Activated T-helper 1 cell treated with anti-CD3 and anti-CD28 coated beads, Interleukin-2, amount 50 U/mL, for 16 hours (primary cell): ENCODE measurements around the gene MYO9B.
"Not testable (repeated sequence)": the region's sequence is repeated elsewhere in the genome, so short reads cannot be mapped to it uniquely, and the experiment has no call there.

Experiments
- DNase-seq, 2 donors: peaks; one replicate each; pipeline ENCODE4 v3.0.0-alpha.2; 2020; ENCODE audit warnings: low read depth in 1 of 2, low spot score in 1 of 2

Gene MYO9B

DNA sequence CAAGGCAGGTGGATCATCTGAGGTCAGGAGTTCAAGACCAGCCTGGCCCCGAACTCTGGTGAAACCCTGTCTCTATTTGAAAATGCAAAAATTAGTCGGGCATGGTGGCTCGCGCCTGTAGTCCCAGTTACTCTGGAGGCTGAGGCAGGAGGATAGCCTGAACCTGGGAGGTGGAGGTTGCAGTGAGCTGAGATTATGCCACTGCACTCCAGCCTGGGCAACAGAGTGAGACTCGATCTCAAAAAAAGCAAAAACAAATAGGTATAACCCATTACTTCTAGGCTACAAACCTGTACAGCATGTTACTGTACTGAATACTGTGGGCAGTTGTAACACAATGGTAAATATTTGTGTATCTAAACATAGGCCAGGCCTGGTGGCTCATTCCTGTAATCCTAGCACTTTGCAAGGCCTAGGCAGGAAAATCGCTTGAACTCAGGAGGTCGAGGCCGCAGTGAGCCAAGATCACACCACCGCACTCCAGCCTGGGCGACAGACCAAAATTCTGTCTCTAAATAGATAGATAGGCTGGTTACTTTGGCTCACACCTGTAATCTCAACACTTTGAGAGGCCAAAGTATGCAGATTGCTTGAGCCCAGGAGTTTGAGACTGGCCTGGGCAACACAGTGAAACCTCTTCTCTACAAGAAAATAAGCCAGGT lies 63.5 kb downstream of the MYO9B start:
- DNase-seq = no peak

DNA sequence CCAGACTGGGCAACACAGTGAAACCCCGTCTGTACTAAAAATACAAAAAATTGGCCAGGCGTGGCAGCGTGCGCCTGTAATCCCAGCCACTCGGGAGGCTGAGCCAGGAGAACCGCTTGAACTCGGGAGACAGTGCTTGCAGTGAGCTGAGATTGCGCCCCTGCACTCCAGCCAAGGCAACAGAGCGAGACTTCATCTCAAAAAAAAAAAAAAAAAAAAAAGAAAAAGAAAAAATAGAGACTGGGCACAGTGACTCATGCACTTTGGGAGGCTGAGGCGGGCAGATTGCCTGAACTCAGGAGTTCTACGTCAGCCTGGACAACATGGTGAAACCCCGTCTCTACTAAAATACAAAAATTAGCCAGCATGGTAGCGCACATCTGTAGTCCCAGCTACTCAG lies 69.2 kb downstream of the MYO9B start:
- DNase-seq = not testable (repeated sequence)

DNA sequence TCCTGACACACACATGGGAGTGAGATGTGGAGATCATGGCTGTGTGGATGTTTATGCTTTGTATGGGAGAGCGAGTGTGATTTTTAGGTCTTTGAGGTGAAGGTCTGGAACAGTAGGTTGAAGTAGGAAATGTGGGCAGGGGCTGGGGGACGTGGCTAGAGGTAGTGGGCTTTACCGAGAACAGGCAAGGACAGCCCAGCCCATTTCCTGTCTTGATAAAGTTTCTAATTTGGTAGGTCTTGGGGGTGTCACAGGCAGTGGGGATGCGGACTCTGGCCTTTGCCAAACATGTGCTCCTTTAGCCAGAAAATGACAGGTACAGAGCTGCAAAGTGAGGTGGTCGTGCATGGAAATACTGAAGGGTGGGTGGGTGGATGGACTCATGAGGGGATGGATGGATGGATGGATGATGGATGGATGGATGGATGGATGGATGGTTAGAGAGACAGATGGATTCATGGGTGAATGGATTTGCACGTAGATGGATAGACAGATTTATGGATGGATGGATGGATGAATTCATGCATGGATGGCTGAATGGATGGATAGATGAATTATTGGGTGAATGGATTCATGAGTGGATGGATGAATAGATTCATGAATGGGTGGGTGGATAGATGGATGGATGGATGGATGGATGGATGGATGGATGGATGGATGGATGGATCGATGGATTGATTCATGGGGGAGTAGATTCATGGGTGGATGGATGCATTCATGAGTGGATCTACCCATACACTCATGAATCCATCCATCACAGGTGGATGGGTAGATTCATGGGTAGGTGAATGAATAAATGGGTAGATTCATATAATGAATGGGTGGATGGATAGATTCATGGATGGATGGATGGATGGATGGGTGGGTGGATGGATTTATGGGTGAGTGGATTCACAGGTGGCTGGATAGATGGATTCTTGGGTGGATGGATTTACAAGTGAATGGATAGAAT lies 70.2 kb downstream of the MYO9B start:
- DNase-seq = no peak

DNA sequence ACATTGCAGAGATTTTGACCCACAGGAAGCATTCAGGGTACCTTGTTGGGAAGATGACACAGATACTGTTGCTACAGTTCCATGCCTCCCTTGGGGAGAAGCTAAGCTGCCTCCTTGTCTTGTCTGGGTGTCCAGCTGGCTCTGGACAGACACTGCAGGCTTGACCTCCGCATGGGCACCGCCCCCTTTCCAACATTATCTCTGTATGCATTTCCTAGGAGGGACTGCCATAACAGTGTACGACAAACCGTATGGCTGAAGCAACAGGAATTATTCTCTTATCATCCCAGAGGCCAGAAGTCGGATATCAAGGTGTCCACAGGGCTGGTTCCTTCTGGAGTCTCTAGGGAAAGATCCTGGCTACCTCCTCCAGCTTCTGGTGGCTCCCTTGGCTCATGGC lies 72.6 kb downstream of the MYO9B start:
- DNase-seq = no peak

DNA sequence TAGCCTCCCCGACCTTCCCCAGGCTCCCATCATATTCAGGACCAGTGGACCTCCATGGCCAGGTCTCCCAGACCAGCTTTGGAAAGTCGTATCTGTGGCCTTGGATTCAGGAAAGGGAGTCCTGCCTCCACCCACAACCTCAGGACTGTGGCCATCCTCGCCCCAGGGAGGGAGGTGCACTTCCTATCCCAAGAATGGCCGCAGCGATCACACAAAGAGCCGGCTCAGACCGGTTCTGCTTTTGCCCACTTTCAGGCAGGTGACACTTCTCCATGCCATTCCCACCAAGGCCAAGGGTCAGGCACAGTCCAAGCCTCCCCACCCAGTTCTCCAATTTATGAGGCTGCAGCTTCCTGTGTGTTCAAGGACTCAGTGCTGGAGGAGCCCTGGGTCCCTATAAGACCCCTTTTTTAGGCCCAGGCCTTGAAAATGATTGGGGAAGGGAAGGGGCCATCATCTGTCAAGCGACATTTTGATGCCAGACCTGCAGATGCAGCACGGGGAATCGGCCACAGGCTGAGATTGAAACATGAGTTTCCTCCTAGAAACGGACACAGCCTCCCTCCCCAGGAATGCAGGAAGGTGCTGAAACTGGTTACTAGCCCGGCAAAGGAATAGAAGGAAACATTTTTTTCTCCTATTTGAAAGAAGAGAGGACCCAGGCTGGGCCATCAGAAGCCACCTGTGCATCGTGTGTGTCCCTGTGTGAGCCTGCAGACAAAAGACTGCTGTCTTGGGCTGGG lies 74.0 kb downstream of the MYO9B start:
- no peak for DNase-seq

DNA sequence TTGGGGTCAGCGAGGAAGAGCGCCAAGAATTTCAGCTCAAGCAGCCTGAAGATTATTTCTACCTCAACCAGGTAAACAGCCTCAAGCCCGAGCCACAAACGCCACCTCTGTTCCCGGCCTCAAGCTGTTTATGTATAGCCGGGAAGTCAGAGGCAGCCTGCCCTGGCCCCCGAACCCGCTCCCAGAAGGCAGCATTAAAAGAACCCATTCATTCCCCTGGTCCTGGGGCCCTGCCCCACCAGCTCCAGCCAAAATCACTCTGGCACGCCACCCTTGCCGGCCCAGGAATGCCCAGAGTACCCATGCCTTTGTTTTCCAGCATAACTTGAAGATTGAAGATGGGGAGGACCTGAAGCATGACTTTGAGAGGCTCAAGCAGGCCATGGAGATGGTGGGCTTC lies 78.4 kb downstream of the MYO9B start:
- no peak for DNase-seq

DNA sequence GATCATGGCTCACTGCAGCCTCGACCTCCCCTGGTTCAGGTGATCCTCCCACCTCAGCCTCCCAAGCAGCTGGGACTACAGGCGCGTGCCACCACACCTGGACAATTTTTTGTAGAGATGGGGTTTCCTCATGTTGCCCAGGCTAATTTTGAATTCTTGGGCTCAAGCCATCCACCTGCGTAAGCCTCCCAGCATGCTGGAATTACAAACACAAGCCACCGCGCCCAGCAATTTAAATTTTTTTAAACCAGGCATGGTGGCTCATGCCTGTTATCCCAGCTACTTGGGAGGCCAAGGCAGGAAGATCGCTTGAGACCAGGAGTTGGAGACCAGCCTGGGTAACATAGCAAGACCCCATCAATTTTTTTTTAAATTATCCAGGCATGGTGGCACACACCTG lies 79.7 kb downstream of the MYO9B start:
- DNase-seq = no peak

DNA sequence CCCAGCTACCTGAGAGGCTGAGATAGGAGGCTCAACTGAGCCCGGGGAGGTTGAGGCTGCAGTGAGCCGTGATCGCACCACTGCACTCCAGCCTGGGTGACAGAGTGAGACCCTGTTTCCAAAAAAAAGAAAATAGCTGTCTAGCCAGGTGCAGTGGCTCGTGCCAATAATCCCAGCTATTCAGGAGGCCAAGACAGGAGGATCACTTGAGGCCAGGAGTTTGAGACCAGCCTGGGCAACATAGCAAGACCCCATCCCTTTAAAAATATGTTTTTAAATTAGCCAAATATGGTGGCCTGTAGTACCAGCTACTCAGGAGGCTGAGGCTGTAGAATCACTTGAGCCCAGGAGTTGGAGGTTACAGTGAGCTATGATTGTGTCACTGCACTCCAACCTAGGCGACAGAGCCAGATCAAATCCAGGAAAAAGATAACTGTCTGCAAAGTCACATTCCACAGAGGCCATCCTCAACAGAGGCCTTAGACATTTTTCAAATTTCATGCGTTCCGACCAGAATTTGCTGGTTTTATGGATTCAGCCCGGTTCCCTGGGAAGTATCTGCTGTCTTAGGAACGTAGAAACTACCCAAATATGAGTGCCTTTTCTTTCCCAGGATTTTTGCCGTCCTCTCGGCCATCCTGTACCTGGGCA lies 80.8 kb downstream of the MYO9B start:
- DNase-seq = no peak

DNA sequence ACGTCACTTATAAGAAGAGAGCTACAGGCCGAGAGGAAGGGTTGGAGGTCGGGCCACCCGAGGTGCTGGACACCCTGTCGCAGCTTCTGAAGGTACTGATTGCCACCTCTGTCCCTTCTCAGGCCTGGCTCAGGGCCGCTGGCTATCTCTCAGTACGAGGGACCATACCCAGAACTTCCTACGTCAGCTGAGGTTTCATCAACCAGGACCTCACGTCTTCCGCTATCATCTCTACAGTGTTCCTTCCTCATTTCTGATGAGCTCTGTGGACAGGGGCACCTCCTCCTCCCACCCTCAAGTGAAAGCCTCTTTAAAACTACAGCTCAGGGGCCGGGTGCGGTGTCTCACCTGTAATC lies 81.3 kb downstream of the MYO9B start:
- DNase-seq = no peak

DNA sequence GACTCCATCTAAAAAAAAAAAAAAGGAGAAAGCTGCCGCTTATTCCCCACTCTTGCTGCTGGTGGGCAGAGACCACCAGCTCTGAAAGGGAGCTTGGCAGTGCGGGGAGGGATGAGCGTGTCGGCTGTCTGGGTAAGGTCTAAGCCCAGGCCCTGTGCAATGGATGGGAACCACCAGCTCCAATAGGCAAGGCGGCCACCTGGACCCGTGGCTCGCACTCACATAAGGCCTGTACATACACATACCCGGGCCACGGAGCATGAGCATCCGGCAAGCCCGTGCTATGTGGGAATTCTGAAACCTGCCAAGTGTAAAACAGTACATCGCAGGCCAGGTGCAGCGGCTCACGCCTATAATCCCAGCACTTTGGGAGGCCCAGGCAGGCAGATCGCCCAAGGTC lies 83.0 kb downstream of the MYO9B start:
- no peak for DNase-seq

DNA sequence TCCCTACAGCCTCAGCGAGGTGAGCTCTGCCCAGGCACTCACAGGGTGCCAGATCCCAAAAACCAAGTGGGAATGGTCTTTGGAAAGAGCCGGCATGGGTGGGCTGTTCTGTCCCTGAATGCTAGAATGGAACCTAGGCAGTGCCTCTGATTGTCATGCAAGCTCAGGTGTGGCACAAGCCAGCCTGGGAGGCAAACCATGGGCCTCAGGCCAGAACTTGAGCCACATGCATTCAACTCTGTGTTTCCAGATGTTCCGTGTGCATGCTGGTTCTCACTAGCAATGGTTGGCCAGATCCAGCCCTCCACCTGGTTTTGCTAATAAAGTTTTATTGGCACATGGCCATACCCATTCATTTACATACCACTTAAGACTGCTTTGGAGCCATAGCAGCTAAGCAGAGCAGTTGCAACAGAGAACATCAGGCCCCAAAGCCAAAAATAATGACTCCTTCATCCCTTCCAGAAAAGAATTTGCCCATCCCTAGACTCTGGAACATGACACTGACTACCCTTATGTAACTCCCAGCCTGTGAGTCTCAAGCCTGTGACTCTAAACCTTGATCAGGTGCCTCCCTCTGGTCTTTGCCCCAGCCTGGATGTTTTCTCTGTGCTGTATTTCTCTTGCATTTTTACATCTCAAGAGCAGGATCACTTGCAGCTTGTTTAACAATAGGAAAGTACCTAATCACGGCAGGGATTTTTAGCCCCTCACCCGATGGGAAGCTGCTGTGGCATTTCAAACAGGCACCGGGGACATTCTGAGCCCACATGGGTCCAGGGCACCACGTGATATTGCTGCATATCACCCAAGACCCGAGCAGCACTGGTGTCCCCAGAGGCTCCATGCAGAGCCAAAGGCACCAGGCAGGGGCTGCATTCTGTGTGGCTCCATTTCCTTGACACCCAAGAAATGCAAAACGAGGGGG lies 84.2 kb downstream of the MYO9B start:
- no peak for DNase-seq

DNA sequence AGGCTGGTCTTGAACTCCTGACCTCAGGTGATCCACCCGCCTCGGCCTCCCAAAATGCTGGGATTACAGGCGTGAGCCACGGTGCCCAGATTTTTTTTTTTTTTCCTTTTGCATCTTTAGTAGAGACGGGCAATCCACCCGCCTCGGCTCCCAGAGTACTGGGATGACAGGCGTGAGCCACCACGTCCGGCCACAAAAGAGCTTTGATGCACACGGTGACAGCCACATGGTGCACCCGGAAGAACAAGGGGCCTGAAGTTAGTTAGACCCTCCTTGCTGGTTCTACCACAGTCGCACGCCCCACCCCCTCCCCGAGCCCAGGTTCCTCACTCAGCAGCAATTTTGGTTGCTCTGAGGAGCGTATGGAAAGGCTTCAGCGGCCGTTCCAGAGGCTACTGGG lies 85.3 kb downstream of the MYO9B start:
- DNase-seq = no peak

DNA sequence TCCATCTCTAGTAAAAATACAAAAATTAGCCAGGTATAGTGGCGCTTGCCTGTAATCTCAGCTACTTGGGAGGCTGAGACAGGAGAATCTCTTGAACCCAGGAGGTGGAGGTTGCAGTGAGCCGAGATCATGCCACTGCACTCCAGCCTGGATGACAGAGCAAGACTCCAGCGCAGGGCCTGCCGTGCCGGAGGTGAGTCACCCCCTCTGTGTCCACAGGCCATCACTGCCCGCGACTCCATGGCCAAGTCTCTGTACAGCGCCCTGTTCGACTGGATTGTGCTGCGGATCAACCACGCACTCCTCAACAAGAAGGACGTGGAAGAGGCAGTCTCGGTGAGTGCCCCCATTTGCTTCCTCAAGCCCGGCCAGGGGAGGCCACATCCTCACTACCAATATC lies 86.6 kb downstream of the MYO9B start:
- not testable (repeated sequence) for DNase-seq

DNA sequence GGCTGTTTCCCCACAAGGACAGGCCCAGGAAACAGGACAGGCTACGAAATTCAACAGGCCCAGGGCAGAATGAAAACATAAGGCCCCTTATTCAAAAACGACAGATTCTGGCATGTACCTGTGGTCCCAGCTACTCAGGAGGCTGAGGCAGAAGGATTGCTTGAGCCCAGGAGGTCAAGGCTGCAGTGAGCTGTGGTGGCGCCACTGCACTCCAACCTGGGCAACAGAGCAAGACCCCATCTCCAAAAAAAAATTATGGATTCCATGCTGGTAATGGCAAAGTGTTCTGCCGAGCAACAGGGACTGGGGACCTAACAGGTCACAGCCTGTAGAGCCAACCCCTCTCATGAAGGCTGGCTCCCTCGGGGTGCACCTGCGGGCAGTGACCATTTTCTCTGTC lies 87.0 kb downstream of the MYO9B start:
- DNase-seq = no peak

DNA sequence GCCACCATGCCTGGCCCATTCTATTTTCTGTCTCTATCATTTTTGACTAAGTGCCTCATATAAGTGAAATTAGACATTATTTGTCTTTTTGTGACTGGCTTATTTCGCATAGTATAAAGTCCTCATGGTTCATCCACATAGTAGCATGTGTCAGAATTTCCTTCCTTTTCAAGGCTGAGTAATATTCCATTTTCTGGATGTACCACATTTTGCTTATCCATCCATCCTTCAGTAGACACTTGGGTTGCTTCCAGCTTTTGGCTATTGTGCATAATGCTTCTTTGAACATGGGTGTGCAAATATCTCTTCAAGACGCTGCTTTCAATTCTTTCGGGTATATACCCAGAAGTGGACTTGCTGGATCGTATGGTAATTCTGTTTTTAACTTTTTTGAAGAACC lies 88.1 kb downstream of the MYO9B start:
- no peak for DNase-seq

DNA sequence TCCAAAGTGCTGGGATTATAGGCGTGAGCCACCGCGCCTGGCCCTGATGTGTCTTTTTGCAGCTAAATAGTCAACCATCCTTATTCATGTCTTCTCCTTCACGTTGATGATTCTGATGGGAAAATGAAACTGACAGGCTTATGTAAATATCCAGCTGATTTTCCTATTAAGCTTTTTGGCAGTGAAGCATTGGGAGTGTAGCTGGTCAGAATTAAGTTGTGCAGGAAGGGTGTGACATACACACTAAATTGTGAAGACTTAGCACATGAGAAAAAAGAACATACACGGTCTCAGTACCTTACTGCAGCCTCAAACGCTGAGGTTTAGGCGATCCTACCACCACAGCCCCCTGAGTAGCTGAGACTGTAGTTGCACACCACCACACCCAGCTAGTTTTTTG lies 89.1 kb downstream of the MYO9B start:
- DNase-seq = no peak

DNA sequence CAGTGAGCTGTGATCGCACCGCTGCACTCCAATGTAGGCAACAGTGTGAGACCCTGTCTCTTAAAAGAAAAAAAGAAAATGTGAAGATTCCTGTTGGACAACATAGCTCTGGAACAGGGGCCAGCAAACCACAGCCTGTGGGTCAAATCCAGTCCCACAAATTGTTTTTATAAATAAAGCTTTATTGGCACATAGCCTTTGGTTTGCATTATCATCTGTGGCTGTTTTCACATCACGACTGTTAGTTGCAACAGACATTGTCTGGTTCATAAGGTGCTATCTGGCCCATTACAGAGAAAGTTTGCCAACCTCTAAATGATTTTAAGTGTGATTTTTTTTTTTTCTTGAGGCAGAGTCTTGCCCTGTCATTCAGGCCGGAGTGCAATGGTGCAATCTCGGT lies 90.1 kb downstream of the MYO9B start:
- DNase-seq = no peak

DNA sequence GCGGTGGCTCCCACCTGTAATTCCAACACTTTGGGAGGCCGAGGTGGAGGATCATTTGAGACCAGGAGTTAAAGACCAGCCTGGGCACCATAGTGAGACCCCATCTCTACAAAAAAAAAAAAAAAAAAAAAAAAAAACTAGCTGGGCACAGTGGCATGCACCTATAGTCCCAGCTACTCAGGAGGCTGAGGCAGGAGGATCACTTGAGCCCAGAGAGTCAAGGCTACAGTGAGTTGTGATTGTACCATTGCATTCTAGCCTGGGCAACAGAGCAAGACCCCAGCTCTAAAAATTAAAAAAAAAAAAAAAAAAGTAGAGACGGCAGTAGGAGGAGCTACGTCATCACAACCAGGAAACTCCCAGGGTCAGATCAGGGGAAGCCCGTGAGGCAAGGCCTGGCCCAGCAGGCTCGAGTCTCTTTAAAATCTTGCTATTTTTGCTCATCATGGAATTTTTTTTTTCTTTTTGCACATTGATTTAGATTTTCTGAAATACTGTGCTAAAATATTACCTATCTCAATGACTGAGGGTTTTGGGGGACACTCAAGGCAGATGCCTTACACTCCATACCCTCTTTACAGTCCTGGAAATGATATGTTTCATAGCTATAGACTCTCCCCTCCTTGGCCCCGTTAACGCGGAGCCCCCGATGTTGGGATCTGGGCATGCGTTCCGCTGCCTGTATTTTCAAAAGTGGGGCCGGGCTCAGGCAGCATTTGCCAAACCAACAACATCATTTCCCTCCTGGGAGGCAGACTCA lies 95.1 kb downstream of the MYO9B start:
- no peak for DNase-seq

DNA sequence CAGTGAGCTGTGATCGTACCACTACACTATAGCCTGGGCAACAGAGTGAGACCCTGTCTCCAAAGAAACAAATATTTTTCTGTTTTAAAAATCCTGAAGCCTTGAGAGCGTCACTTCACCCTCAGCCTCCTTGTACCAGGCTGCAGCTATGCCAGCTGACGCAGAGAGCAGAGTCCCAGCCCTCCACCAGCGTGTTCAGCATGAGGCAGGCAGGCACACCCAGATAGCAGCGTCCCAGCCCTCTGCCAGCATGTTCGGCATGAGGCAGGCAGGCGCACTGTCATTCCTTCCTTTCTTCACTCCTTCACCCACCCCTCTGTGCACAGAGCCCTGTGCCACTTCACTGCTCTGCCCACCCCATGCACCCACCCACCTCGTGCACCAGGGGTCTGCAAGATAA lies 96.3 kb downstream of the MYO9B start:
- no peak for DNase-seq
